ENCODE data around the gene NOVA2. TPM values are rescaled to one million over a fixed set of nuclear protein-coding genes. Genes with fewer than 3 reads are reported as not detected.

The NOVA2 gene
- total and polyA plus RNA-seq, 2 of the 8 experiments (the other 6 are each of a cell fraction or from before 2014, with no cell fraction given): 3.2 to 24.6 TPM

GRCh38 chr19:45917421-45918091 lies 56.1 kb downstream of the NOVA2 start:
- Histone ChIP-seq H2AK5ac (ENCODE audit: low read depth, low read length) (no peak overlapping the region), H3K4me2 (ENCODE audit: insufficient read depth in 1 of 2, low read depth in 2 of 2, low read length in 2 of 2) (no peak overlapping the region), H4K91ac (replicated peaks; ENCODE audit: insufficient read length, low read length) (no peak overlapping the region), H3K4me3 (ENCODE audit: extremely low read depth in 1 of 4, insufficient read depth in 2 of 4, low read depth in 3 of 4, low read length in 4 of 4) (no peak overlapping the region), H3K18ac (ENCODE audit: extremely low read depth, low read length) (no peak overlapping the region), H2BK12ac (ENCODE audit: low read depth, low read length) (no peak overlapping the region), H3K56ac (replicated peaks; ENCODE audit: insufficient read length, low read depth, low read length) (no peak overlapping the region), H4K8ac (ENCODE audit: extremely low read depth, insufficient read depth, low read length) (no peak overlapping the region), H4K20me1 (replicated peaks in 1 of 2; ENCODE audit: control insufficient read depth in 1 of 2, insufficient read depth in 2 of 2, low read length in 2 of 2) (no peaks in the 10 kb centered on the region), H2BK5ac (ENCODE audit: low read depth, low read length) (no peak overlapping the region), H2BK120ac (replicated peaks; ENCODE audit: low read depth, low read length) (no peak overlapping the region), H3K23me2 (ENCODE audit: low read depth, low read length) (no peaks in the 10 kb centered on the region), H3K14ac (ENCODE audit: insufficient read length) (no peak overlapping the region), H4K5ac (ENCODE audit: insufficient read length, low read depth, low read length) (no peak overlapping the region), H3K79me2 (ENCODE audit: control insufficient read depth in 1 of 2, insufficient read depth in 2 of 2, low read length in 2 of 2) (no peaks in the 10 kb centered on the region), H3K4ac (replicated peaks; ENCODE audit: insufficient read length, low read depth, low read length) (no peak overlapping the region), H3K9ac (replicated peaks in 1 of 4; ENCODE audit: extremely low read depth in 1 of 4, low read depth in 3 of 4, low read length in 3 of 4) (no peak overlapping the region), H2BK20ac (ENCODE audit: low read length) (no peak overlapping the region), H3K36me3 (ENCODE audit: control insufficient read depth in 2 of 4, insufficient read depth in 4 of 4, low read length in 3 of 4) (no peaks in the 10 kb centered on the region), H3K27me3 (replicated peaks in 1 of 4; ENCODE audit: control insufficient read depth in 3 of 4, extremely low read depth in 1 of 4, insufficient read depth in 3 of 4, low read length in 3 of 4) (no peaks in the 10 kb centered on the region), H3K9me3 (ENCODE audit: insufficient read depth in 2 of 2, low read depth in 1 of 2, low read length in 1 of 2) (no peaks in the 10 kb centered on the region), H2BK15ac (ENCODE audit: low read length) (no peak overlapping the region), H3K27ac (ENCODE audit: low read depth, low read length) (no peak overlapping the region), H3K23ac (ENCODE audit: insufficient read length) (no peak overlapping the region), H3K4me1 (replicated peaks in 1 of 4; ENCODE audit: control insufficient read depth in 3 of 4, insufficient read depth in 4 of 4, low read length in 3 of 4) (peaks cover 0 to 3% (median 0%) of the 10 kb centered on the region in 4 experiments; a peak in 4 of 7 replicates), H2AFZ (ENCODE audit: low read length) (no peak overlapping the region), H3K79me1 (ENCODE audit: low read depth, low read length) (no peaks in the 10 kb centered on the region)
- ChIA-PET POLR2A (ENCODE audit: partially characterized antibody) (interaction anchor here (1.0 kb wide), 1 partner anchor 54 kb away, joined by 3 read pairs; no protein-coding TSS in a partner anchor), CTCF (ENCODE audit: partially characterized antibody) (interaction anchor here (0.6 to 1.0 kb wide), 2 partner anchors 14 to 113 kb away, joined by 3 to 5 read pairs; no protein-coding TSS in a partner anchor)
- no peak for FAIRE-seq
- DNase-seq (ENCODE audit: low read depth in 1 of 2, low spot score in 2 of 2): no peak
- WGBS, 2 experiments (ENCODE audit: extremely low coverage in 1 of 2, insufficient coverage in 1 of 2, insufficient read length in 1 of 2, insufficient replicate concordance in 2 of 2, low coverage in 1 of 2, low lambda C conversion rate in 2 of 2, missing lambda C conversion rate in 1 of 2): 93% methylated on average over 4 of the region's 4 CpGs; no CpG with 5 or more reads in 1 of the 2 experiments
- TF ChIP-seq CHD2 (IDR thresholded peaks at IDR 0.05; ENCODE audit: low read length) (no peak), PHF8 (conservative IDR thresholded peaks at IDR 0.05; ENCODE audit: low read depth, low read length) (no peak), NANOG (IDR thresholded peaks at IDR 0.05; ENCODE audit: insufficient read depth, low read depth, low read length, poor library complexity, severe bottlenecking) (no peak), BCL11A (IDR thresholded peaks at IDR 0.05; ENCODE audit: low read depth in 2 of 2, low read length in 2 of 2) (no peak), CEBPB (IDR thresholded peaks at IDR 0.05; ENCODE audit: low read depth, low read length) (no peak), RXRA (IDR thresholded peaks at IDR 0.05; ENCODE audit: insufficient read depth, low read depth, low read length) (no peak), KDM4A (IDR thresholded peaks at IDR 0.05; ENCODE audit: low read depth, low read length, severe bottlenecking) (no peak), JUN (IDR thresholded peaks at IDR 0.05; ENCODE audit: low read depth, low read length) (no peak), TAF1 (IDR thresholded peaks at IDR 0.05; ENCODE audit: low read depth, low read length) (no peak), GTF2F1 (IDR thresholded peaks at IDR 0.05; ENCODE audit: borderline replicate concordance, low read depth, low read length) (no peak), SRF (IDR thresholded peaks at IDR 0.05; ENCODE audit: low read depth, low read length) (no peak), TAF7 (optimal IDR thresholded peaks at IDR 0.05; ENCODE audit: borderline replicate concordance, low read depth, low read length) (no peak), JUND (IDR thresholded peaks at IDR 0.05; ENCODE audit: low read length) (no peak), GABPA (IDR thresholded peaks at IDR 0.05; ENCODE audit: borderline replicate concordance, insufficient read depth, low read length) (no peak)
